Coronary artery (tissue), 2 donors: ENCODE measurements around the gene SACS.
"Not testable (repeated sequence)": the region's sequence is repeated elsewhere in the genome, so short reads cannot be mapped to it uniquely, and the experiment has no call there.

Source experiments
- DNase-seq: peaks from one replicate; pipeline ENCODE4 v3.0.0-alpha.2; 2017; ENCODE audit warnings: low spot score
- H3K27ac ChIP-seq, 2 donors: fragments of 200-600 bp; sonication (generic); one replicate each; pipeline ENCODE4 v1.5.1; 2016 to 2019
- H3K4me3 ChIP-seq: fragments of 200-600 bp; sonication (generic); 2 replicates; pipeline ENCODE4 v1.5.1; 2016; ENCODE audit warnings: mild to moderate bottlenecking, moderate library complexity
- TF ChIP-seq, protein P1 (sequence below): fragments of 200-600 bp; sonication (generic); IDR thresholded peaks from one replicate; pipeline ENCODE4 v1.5.1; 2019; ENCODE audit warnings: antibody characterized with exemption

Gene SACS

DNA sequence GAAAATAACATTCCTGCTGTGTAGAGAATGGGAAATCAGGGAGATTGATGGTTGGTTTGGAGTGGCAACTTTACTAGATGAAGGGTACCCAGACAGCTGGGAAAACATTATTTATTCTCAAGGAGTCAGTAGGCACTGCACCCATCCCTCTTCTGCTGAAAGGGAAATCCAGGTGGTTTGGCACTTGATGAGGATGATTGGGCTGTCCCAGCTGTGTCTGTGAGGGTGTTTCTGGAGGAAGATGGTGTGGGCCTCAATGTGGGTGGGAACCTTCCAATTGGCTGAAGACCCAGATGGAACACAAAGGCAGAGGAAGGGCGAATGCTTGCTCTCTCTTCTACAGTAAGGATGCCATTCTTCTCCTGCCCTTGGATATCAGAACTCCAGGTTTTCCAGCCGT is 10.4 kb upstream of the SACS start:
- no peak overlapping the region for H3K27ac ChIP-seq
- TF ChIP-seq, protein P1, sequence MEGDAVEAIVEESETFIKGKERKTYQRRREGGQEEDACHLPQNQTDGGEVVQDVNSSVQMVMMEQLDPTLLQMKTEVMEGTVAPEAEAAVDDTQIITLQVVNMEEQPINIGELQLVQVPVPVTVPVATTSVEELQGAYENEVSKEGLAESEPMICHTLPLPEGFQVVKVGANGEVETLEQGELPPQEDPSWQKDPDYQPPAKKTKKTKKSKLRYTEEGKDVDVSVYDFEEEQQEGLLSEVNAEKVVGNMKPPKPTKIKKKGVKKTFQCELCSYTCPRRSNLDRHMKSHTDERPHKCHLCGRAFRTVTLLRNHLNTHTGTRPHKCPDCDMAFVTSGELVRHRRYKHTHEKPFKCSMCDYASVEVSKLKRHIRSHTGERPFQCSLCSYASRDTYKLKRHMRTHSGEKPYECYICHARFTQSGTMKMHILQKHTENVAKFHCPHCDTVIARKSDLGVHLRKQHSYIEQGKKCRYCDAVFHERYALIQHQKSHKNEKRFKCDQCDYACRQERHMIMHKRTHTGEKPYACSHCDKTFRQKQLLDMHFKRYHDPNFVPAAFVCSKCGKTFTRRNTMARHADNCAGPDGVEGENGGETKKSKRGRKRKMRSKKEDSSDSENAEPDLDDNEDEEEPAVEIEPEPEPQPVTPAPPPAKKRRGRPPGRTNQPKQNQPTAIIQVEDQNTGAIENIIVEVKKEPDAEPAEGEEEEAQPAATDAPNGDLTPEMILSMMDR = no peak
- no peak overlapping the region for H3K4me3 ChIP-seq
- DNase-seq = no peak

DNA sequence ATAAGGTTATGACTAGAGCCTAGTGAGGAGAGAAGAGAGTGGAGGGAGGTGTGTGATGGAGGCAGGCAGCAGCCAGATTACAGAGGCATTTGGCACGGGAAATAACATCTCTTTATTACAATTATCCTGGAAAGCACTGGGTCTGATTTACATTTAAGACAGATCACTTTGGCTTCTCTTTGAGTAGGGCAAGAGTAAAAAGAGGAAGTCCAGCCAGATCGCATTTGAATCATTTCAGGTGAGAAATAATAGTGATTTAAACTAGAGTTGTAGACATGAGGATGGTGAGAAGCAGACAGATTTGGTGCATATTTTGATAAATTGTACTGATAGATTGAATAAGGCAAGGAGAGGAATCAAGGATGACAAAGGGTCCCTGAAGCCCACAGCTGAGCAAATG is 9.6 kb upstream of the SACS start:
- TF ChIP-seq, protein P1 = no peak
- no peak for DNase-seq
- no peak overlapping the region for H3K27ac ChIP-seq
- H3K4me3 ChIP-seq = no peak overlapping the region

DNA sequence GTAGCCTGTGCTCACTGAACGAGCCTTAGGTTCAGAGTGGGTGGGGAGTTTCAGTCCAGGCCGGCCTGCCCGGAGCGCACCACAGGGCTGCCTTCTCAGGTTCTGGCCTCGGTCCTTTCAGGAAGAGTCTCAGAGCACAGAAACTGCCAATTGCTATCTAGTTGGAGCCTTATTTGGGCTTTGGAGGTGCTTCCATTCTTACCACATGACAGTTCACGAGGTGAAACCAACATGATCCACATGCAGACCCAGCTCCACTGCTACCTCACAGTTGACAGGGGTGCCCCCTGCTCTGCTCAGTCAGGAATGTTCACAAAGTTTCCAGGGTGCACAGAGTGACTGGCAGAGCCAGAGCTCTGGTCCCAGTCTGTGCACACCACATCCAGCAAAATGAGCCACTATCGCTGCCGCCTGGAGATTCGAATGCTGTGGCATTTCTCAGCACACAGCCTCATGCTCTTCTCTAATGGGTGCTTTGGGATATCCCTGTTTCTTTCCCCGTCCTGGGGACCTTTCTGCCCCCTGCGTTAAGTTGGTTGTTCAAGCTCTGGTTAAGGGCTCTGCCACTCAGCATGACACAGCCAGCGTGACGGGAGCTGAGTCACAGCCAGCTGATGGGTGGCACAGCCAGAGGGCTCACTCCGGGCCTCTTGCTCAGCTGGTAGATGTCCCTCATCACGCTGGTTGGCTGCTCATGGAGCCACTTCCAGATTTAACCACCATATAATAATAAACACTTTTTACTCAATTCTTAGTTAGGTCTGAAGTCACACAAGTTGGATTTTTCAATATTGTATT is 7.5 kb upstream of the SACS start:
- TF ChIP-seq, protein P1 = no peak
- H3K27ac ChIP-seq = no peak overlapping the region
- DNase-seq = no peak
- no peak overlapping the region for H3K4me3 ChIP-seq

DNA sequence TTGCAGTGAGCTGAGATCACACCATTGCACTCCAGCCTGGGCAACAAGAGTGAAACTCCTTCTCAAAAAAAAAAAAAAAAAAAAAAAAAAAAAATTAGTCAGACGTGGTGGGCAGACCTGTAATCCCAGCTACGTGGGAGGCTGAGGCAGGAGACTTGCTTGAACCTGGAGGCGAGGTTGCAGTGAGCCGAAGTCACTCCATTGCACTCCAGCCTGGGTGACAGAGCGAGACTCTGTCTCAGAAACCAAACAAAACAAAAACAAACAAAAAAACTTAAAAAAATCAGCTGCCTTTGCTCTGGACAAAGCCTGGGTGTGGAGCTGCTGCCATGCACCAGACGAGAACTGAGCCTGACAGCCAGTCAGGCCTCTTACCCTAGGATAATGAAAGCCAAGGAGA is 6.8 kb upstream of the SACS start:
- H3K4me3 ChIP-seq, DNase-seq, H3K27ac ChIP-seq: not testable (repeated sequence)

DNA sequence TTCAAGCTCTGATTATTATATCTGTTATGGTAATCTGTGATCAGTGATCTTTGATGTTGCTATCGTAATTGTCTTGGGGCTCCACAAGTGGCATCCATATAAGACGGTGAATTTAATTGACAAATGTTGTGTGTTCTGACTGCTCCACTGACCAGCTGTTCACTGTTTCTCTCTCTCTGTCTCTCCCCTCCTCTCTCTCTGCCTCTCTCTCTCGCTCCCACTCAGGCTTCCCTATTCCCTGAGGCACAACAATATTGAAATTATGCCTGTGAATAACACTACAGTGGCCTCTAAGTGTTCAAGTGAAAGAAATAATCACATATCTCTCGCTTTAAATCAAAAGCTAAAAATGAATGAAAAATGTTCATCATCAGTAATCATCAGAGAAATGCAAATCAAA is 4.4 kb upstream of the SACS start:
- TF ChIP-seq, protein P1 = no peak
- no peak for DNase-seq
- Histone ChIP-seq H3K27ac (no peak overlapping the region), H3K4me3 (no peak overlapping the region)

DNA sequence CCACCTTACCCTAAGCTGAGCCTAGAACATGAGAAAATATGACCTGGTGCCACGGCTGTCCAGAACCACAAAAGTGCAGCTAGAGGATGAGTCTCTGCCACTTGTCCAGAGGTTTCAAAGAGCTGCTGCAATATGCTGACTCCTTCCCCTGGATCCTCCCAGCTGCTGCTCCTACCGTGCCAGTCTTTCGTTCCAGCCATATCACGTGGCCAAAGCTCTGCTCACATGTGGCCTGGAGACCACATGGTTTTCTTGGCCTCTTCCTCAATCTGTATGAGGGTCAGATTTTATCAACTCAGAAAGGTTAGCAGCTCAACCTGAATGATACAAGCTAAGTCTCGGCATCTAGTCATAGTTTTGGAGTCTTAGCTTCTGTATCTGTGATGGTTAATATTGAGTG is 3.2 kb upstream of the SACS start:
- no peak for DNase-seq
- Histone ChIP-seq H3K27ac (no peak overlapping the region), H3K4me3 (no peak overlapping the region)
- TF ChIP-seq, protein P1 = no peak

DNA sequence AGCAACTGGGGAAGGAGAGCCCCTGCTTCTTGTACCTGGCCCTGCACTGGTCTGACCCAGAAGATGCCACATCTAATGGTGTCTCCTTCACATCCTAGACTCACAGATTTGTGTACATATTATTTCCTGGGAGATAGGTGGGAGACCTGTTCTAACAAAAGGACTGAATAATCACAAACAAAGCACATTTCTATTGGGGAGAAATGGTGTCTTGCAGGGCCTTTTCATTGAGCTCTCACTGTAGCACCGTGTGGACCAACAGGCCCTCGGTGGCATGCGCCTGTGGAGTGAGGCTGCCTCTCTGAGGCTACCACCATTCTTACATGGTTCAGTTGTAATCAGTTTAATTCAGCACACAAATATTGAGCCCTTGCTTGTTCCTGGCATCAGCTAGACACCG is 989 bp upstream of the SACS start:
- DNase-seq = no peak
- TF ChIP-seq, protein P1 = no peak
- Histone ChIP-seq H3K4me3 (no peak overlapping the region), H3K27ac (no peak overlapping the region)
